Caco-2 (cell line): ENCODE results near the gene SLC35D3. TPM values are rescaled to one million over a fixed set of nuclear protein-coding genes. Genes with fewer than 3 reads are reported as not detected.
"Not testable (repeated sequence)": the region's sequence is repeated elsewhere in the genome, so short reads cannot be mapped to it uniquely, and the experiment has no call there.

Source experiments
- BruUV-seq: library from RNA; stranded (reverse); fragments of 400-500 nt; replicated peaks from 2 replicates; lab custom pipeline; 2021; lab: Mats Ljungman, UMichigan
- CTCF ChIA-PET: fragments of 300-600 bp; sonication (Branson Sonifier 250); formaldehyde crosslinking; loops from one replicate; lab custom pipeline; 2022; ENCODE audit warnings: antibody characterized with exemption; lab: Charles Lee
- POLR2A ChIA-PET: fragments of 300-600 bp; sonication (Branson Sonifier 250); formaldehyde crosslinking; loops from one replicate; lab custom pipeline; 2022; ENCODE audit warnings: antibody characterized with exemption; lab: Charles Lee
- DNase-seq, 2 experiments: peaks; one replicate each; pipeline versions ENCODE4 v3.0.0 to v3.0.0-alpha.2; 2020 to 2022
- H3K27me3 ChIP-seq: replicated peaks from 2 replicates; pipeline ENCODE4 v1.6.0; 2011; ENCODE audit warnings: low read length; ENCODE audit not compliant: control insufficient read depth, insufficient read depth
- H3K36me3 ChIP-seq: 2 replicates; pipeline ENCODE4 v1.5.1; 2011; ENCODE audit warnings: low read length; ENCODE audit not compliant: control insufficient read depth, insufficient read depth
- H3K4me1 ChIP-seq: fragments of 250-450 bp; sonication (Bioruptor Pico); 2 replicates; pipeline ENCODE4 v1.5.1; 2020; ENCODE audit warnings: mild to moderate bottlenecking
- H3K4me3 ChIP-seq: 2 replicates; pipeline ENCODE4 v1.5.1; 2011; ENCODE audit warnings: low read depth, mild to moderate bottlenecking, control low read depth, low read length
- H3K9me3 ChIP-seq: fragments of 250-450 bp; sonication (Bioruptor Pico); 2 replicates; pipeline ENCODE4 v1.5.1; 2020; ENCODE audit warnings: mild to moderate bottlenecking, moderate library complexity
- H3K27ac Mint-ChIP-seq: one replicate; pipeline ENCODE4 v1.8.0; 2022; ENCODE audit warnings: mixed read lengths; ENCODE audit not compliant: unreplicated experiment
- H3K27me3 Mint-ChIP-seq: one replicate; pipeline ENCODE4 v1.8.0; 2022; ENCODE audit warnings: mixed read lengths; ENCODE audit not compliant: insufficient read depth, unreplicated experiment
- H3K36me3 Mint-ChIP-seq: one replicate; pipeline ENCODE4 v1.8.0; 2022; ENCODE audit warnings: mild to moderate bottlenecking, mixed read lengths; ENCODE audit not compliant: insufficient read depth, unreplicated experiment
- H3K4me1 Mint-ChIP-seq: one replicate; pipeline ENCODE4 v1.8.0; 2022; ENCODE audit warnings: low read depth, mixed read lengths; ENCODE audit not compliant: unreplicated experiment
- H3K4me3 Mint-ChIP-seq: one replicate; pipeline ENCODE4 v1.8.0; 2022; ENCODE audit warnings: mild to moderate bottlenecking, moderate library complexity, mixed read lengths; ENCODE audit not compliant: unreplicated experiment
- H3K9me3 Mint-ChIP-seq: one replicate; pipeline ENCODE4 v1.8.0; 2022; ENCODE audit warnings: mixed read lengths; ENCODE audit not compliant: unreplicated experiment
- intact Hi-C: fragments of 100-400 bp; cut with micrococcal nuclease; formaldehyde crosslinking; loops from one replicate; pipeline ENCODE4 v1.10.0; 2022; ENCODE audit not compliant: unreplicated experiment
- total RNA-seq: library from RNA; stranded (reverse); gene quantifications from 2 replicates; pipeline ENCODE4 v1.2.3, GENCODE V29; 2022
- TF ChIP-seq, protein P1 (sequence below), 2 experiments: fragments of 200-600 bp in 1 of 2; IDR thresholded peaks; 1 replicate in 1 of 2; 2 replicates in 1 of 2; pipeline versions ENCODE4 v1.5.1 to v1.8.0; 2011 to 2022; ENCODE audit warnings: antibody characterized with exemption in 1 of 2, control low read depth in 1 of 2, inconsistent platforms in 1 of 2, low read depth in 1 of 2, low read length in 1 of 2, mild to moderate bottlenecking in 1 of 2, moderate library complexity in 1 of 2; ENCODE audit not compliant: insufficient read depth in 1 of 2, severe bottlenecking in 1 of 2, unreplicated experiment in 1 of 2

SLC35D3 gene
- total RNA-seq, 1 experiment from 2014 or later: 1.4 TPM

DNA sequence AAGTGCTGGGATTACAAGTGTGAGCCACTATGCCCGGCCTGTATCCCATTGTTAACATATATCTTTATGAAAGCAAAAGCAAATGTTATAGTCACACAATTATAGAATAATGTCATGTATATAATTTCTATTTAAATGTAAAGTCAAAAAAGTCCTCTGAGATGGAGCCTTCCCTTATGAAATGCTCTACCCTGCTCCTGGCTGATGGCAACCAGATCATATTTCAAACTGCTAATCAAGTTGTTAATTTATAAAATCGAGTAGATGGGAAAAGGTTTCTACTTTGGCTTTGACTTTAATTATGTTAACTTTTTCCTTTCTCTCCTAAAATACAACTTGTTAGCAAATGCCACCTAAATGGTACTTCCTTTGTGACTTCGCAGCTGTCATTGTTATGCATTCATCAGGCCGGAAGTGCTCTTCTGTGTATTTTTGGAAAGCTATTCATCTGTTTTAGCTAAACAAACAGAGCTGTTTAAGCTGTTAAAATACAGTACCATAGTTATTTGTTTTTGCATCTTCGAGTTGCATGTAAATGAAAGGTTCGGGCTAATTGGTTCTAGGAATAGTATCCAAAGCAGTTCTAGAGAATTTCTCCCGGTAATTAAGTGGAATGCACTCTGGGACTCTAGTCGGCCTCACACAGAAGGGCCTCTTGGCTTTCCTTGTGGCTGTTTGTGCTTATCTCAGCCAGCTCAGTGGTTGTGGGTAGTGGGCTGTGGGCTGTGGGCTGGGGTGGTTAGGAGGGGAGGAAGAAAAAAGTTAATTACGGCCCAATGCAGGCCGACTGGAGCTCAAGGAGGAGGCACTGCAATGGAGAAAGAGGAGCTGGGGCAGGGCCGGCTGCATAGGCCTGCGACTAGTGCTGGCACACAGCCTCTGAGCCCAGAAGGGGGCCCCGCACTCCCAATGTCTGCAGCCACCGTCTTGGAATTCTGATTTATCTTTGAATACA, 34.8 kb downstream of the SLC35D3 start:
- Histone ChIP-seq H3K27me3 (no peaks in the 10 kb centered on the region), H3K4me3 (no peak overlapping the region), H3K36me3 (no peaks in the 10 kb centered on the region), H3K4me1 (peaks cover 27% of the 10 kb centered on the region), H3K9me3 (no peaks in the 10 kb centered on the region)
- no TSS peak for BruUV-seq
- H3K27ac Mint-ChIP-seq: peak overlapping the region; percentile 53
- POLR2A ChIA-PET: no interaction called here
- no peaks in the 10 kb centered on the region for H3K27me3 Mint-ChIP-seq
- H3K9me3 Mint-ChIP-seq: no peaks in the 10 kb centered on the region
- DNase-seq: peak in 1 of 2 experiments; percentile 20
- H3K4me1 Mint-ChIP-seq: peaks cover 18% of the 10 kb centered on the region
- intact Hi-C loops: no loop called here
- CTCF ChIA-PET: interaction anchor here (0.6 kb wide), 1 partner anchor 57 kb away, joined by 3 read pairs; no protein-coding TSS in a partner anchor
- TF ChIP-seq, protein P1, sequence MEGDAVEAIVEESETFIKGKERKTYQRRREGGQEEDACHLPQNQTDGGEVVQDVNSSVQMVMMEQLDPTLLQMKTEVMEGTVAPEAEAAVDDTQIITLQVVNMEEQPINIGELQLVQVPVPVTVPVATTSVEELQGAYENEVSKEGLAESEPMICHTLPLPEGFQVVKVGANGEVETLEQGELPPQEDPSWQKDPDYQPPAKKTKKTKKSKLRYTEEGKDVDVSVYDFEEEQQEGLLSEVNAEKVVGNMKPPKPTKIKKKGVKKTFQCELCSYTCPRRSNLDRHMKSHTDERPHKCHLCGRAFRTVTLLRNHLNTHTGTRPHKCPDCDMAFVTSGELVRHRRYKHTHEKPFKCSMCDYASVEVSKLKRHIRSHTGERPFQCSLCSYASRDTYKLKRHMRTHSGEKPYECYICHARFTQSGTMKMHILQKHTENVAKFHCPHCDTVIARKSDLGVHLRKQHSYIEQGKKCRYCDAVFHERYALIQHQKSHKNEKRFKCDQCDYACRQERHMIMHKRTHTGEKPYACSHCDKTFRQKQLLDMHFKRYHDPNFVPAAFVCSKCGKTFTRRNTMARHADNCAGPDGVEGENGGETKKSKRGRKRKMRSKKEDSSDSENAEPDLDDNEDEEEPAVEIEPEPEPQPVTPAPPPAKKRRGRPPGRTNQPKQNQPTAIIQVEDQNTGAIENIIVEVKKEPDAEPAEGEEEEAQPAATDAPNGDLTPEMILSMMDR (IDR thresholded peaks at IDR 0.05; ENCODE audit: insufficient read depth in 1 of 2, low read depth in 1 of 2, low read length in 1 of 2, severe bottlenecking in 1 of 2, unreplicated experiment in 1 of 2): no peak
- H3K36me3 Mint-ChIP-seq: peaks cover 11% of the 10 kb centered on the region
- no peak overlapping the region for H3K4me3 Mint-ChIP-seq

DNA sequence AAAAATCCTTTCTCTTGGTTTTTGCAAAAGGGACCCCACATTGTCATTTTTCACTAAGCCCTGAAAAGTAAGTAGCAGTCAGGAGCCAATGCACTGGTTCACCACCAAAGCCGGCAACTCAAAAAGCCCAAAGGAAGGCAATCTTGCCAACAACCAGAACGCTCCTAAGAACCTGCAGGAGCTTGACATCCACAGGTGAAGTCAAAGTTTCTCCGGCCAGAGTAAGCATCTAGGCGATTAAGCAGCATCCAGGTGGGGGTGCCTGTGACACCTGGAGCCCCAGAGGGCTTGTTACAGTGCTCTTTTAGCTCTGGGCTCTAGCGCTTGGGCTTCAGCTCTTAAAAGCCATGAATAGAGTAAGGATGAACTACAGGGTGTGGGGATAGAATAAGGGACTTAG, 36.1 kb downstream of the SLC35D3 start:
- TF ChIP-seq, protein P1 (IDR thresholded peaks at IDR 0.05; ENCODE audit: insufficient read depth in 1 of 2, low read depth in 1 of 2, low read length in 1 of 2, severe bottlenecking in 1 of 2, unreplicated experiment in 1 of 2): no peak
- peaks cover 11% of the 10 kb centered on the region for H3K36me3 Mint-ChIP-seq
- BruUV-seq: no TSS peak
- Histone ChIP-seq H3K4me1 (peaks cover 32% of the 10 kb centered on the region), H3K27me3 (no peaks in the 10 kb centered on the region), H3K36me3 (no peaks in the 10 kb centered on the region), H3K4me3 (no peak overlapping the region), H3K9me3 (no peaks in the 10 kb centered on the region)
- no peak overlapping the region for H3K27ac Mint-ChIP-seq
- ChIA-PET CTCF (no interaction called here), POLR2A (no interaction called here)
- H3K9me3 Mint-ChIP-seq: no peaks in the 10 kb centered on the region
- DNase-seq: no peak
- no peak overlapping the region for H3K4me3 Mint-ChIP-seq
- no peaks in the 10 kb centered on the region for H3K27me3 Mint-ChIP-seq
- peaks cover 21% of the 10 kb centered on the region for H3K4me1 Mint-ChIP-seq
- intact Hi-C loops: no loop called here

DNA sequence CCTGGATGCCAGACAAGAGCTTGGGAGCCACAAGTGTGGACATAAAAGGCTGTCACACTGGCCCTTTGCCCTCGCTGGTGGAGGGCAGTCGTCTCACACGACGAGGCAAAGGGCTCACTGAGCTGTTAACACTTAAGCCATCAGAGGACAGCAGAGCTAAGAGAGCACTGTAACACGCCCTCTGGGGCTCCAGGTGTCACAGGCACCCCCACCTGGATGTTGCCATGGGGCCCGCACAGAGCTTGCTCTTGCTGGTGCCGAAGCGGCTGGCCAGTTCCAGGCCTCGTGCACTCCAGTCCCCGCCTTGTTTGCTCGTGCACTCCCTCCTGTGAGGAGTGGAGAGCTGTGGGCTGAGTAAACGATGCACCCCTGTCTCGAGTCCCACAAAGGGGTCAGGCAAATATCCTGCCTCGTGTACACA, 37.4 kb downstream of the SLC35D3 start:
- BruUV-seq: no TSS peak
- Histone ChIP-seq H3K27me3 (no peaks in the 10 kb centered on the region), H3K4me1 (peaks cover 38% of the 10 kb centered on the region), H3K9me3 (no peaks in the 10 kb centered on the region), H3K4me3 (peak overlapping the region; percentile 4), H3K36me3 (no peaks in the 10 kb centered on the region)
- CTCF ChIA-PET: interaction anchor here (0.6 to 1.6 kb wide), 6 partner anchors 9 to 167 kb away, joined by 3 to 7 read pairs (median 4); partner anchors contain the start of genes MAP3K5 and SLC35D3
- Mint-ChIP-seq H3K27me3 (no peaks in the 10 kb centered on the region), H3K4me1 (peaks cover 21% of the 10 kb centered on the region), H3K36me3 (peaks cover 11% of the 10 kb centered on the region), H3K9me3 (no peaks in the 10 kb centered on the region), H3K27ac (peak overlapping the region; percentile 92), H3K4me3 (peak overlapping the region; percentile 67)
- intact Hi-C loops: no loop called here
- POLR2A ChIA-PET: interaction anchor here (0.9 kb wide), 1 partner anchor 71 kb away, joined by 4 read pairs; no protein-coding TSS in a partner anchor
- TF ChIP-seq, protein P1 (IDR thresholded peaks at IDR 0.05; ENCODE audit: insufficient read depth in 1 of 2, low read depth in 1 of 2, low read length in 1 of 2, severe bottlenecking in 1 of 2, unreplicated experiment in 1 of 2): no peak
- DNase-seq: peak; percentile 89 to 93

DNA sequence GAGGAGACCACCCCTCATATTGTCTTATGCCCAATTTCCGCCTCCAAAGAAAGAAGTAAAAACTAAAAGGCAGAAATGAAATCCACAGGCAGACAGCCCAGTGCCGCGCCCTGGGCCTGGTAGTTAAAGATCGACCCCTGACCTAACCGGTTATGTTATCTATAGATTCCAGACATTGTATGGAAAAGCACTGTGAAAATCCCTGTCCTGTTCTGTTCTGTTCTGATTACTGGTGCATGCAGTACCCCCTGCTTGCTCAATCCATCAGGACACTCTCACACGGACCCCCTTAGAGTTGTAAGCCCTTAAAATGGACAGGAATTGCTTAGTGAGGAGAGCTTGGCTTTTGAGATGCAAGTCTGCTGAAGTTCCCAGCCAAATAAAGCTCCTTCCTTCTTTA, 37.8 kb downstream of the SLC35D3 start:
- H3K27me3 ChIP-seq, BruUV-seq, H3K4me3 ChIP-seq, DNase-seq, H3K36me3 ChIP-seq, H3K9me3 Mint-ChIP-seq, H3K9me3 ChIP-seq, H3K27me3 Mint-ChIP-seq: not testable (repeated sequence)
- ChIA-PET POLR2A (interaction anchor here (0.9 kb wide), 1 partner anchor 72 kb away, joined by 4 read pairs; no protein-coding TSS in a partner anchor), CTCF (interaction anchor here (1.1 to 1.6 kb wide), 5 partner anchors 8 to 168 kb away, joined by 3 to 7 read pairs (median 5); partner anchors contain the start of genes MAP3K5 and SLC35D3)
- Mint-ChIP-seq H3K36me3 (peaks cover 11% of the 10 kb centered on the region), H3K27ac (peak overlapping the region; percentile 92), H3K4me3 (peak overlapping the region; percentile 67), H3K4me1 (peaks cover 21% of the 10 kb centered on the region)
- peaks cover 43% of the 10 kb centered on the region for H3K4me1 ChIP-seq
- intact Hi-C loops: loop anchor here (1.0 to 10.0 kb wide), 3 partner anchors 8 to 685 kb away; no protein-coding TSS in a partner anchor
